Measurements from ENCODE around the gene MAP3K19.
"Not testable (repeated sequence)": the region's sequence is repeated elsewhere in the genome, so short reads cannot be mapped to it uniquely, and the experiment has no call there.

The MAP3K19 gene

DNA sequence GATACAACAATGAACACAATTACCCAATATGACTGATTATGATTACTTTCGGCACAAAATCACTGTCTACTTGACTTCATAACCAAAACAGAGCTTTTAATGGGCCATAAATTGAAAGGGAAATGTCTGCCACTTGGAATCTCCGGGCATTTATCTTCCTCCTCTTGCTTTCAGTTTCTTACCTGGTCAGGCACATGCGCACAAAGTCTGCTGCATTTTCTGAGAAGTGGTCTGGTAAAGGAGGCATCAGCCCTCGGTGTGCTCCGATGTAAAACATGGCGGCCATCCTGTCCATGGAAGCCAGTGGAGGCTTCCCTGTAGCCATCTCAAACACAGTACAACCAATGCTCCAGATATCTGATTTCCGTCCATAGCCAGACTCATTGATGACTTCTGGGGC is 66.6 kb downstream of the MAP3K19 start:
- in situ Hi-C loops (cut with MboI; ENCODE audit: low sequenced_read_pairs, unreplicated experiment), result loop anchor here (25.0 kb wide), 1 partner anchor 1407 kb away; no protein-coding TSS in a partner anchor
- DNase-seq (ENCODE audit: low spot score), result no peak
- TF ChIP-seq, protein P1, sequence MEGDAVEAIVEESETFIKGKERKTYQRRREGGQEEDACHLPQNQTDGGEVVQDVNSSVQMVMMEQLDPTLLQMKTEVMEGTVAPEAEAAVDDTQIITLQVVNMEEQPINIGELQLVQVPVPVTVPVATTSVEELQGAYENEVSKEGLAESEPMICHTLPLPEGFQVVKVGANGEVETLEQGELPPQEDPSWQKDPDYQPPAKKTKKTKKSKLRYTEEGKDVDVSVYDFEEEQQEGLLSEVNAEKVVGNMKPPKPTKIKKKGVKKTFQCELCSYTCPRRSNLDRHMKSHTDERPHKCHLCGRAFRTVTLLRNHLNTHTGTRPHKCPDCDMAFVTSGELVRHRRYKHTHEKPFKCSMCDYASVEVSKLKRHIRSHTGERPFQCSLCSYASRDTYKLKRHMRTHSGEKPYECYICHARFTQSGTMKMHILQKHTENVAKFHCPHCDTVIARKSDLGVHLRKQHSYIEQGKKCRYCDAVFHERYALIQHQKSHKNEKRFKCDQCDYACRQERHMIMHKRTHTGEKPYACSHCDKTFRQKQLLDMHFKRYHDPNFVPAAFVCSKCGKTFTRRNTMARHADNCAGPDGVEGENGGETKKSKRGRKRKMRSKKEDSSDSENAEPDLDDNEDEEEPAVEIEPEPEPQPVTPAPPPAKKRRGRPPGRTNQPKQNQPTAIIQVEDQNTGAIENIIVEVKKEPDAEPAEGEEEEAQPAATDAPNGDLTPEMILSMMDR (IDR thresholded peaks at IDR 0.05; ENCODE audit: borderline replicate concordance, control extremely low read depth, extremely low read depth, insufficient read depth, missing control alignments), result no peak

DNA sequence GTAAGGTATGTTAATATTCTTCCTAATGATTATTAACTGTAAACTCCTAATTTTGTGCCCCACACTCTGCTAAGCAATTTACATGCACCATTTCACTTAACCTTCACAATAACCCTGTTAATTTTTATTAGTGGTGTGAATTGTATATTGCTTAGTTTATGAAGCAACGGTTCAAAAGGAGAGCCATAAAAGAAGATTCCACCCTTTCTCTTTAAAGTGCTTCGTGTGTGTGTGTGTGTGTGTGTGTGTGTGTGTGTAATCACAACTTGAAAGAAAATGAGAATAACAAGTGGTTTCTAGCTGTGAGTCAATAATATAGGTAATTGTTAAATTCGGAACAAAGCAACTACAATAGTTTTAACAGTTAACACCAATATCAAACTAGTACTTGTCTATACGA is 68.0 kb downstream of the MAP3K19 start:
- TF ChIP-seq, protein P1 (IDR thresholded peaks at IDR 0.05; ENCODE audit: borderline replicate concordance, control extremely low read depth, extremely low read depth, insufficient read depth, missing control alignments), result no peak
- in situ Hi-C loops (cut with MboI; ENCODE audit: low sequenced_read_pairs, unreplicated experiment), result loop anchor here (25.0 kb wide), 1 partner anchor 1408 kb away; no protein-coding TSS in a partner anchor
- no peak for DNase-seq (ENCODE audit: low spot score)

DNA sequence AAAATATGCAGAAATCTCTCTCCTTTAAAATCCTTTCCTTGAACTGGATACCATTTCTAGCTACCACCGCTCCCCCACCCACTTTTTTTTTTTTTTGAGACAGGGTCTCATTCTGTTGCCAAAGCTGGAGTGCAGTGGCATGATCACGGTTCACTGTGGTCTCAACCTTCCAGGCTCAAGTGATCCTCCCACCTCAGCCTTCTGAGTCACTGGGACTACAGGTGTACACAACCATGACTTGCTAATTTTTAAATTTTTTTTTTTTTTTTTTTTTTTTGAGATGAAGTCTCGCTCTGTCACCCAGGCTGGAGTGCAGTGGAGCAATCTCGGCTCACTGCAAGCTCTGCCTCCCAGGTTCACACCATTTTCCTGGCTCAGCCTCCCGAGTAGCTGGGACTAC is 70.1 kb downstream of the MAP3K19 start:
- not testable (repeated sequence) for DNase-seq (ENCODE audit: low spot score)
- in situ Hi-C loops (cut with MboI; ENCODE audit: low sequenced_read_pairs, unreplicated experiment), result loop anchor here (25.0 kb wide), 1 partner anchor 1410 kb away; no protein-coding TSS in a partner anchor

DNA sequence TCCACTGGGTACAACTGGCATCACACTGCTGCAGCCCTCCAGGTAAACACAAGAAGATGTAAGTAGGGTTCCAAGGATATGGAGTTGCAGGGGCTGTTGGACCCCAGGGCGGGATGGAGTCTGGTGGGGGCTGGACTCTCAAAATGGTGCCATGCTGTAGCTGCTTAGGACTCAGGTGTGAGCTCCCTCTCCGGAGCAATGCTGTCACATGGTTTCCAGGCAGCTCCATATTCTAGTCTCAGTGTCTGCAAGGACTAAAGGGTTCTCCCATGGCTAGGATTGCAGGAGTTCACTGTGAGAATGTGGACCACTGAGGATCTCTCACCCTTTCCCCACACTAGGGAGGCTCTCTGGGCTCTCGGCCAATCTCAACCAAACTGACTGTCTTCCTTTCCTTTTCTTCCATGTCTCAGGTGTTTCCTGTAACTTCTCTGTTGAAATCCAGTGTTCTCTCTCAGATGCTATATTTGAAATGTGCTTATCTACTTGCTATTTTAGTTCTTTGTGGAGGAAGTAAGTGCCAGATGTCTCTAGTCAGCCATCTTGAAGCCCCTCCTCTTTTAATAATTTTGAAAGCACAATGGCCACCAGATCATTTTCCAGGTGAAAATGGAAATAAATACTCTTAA is 71.1 kb downstream of the MAP3K19 start:
- in situ Hi-C loops (cut with MboI; ENCODE audit: low sequenced_read_pairs, unreplicated experiment), result loop anchor here (25.0 kb wide), 1 partner anchor 1411 kb away; no protein-coding TSS in a partner anchor
- DNase-seq (ENCODE audit: low spot score), result no peak
- TF ChIP-seq, protein P1 (IDR thresholded peaks at IDR 0.05; ENCODE audit: borderline replicate concordance, control extremely low read depth, extremely low read depth, insufficient read depth, missing control alignments), result no peak

DNA sequence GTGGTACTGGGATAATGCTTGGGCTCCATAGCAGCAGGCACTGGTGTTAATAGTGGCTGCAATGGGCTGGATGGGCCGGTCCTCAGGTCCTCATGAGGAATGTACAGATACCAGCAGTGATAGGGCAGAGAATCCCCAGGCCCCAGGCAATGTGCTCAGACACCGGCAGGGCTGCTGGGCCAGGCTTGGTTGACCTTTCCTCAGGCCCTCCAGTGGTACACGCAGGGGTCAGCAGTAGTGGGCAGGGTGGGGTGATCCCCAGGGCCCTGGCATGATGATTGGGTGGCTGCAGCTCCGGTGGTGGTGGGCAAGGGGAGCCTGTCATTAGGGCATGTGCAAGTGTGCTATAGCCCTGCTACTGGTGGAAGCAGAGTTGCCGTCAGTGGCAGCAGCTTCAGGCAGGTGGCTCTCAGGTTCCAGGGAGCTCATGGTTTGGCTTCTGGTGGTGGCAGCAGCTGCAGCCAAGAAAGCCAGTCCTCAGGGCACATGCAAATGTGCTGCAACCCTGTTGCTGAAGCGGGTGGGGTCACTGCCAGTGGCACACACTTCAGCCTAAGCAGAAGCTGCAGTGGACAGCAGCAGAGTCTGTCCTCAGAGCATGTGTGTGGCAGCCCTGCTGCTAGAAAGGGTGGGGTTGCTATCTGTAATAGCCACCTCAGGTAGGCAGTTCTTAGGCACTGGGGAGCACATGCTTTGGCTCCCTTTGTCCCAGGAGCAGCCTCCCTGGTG is 71.8 kb downstream of the MAP3K19 start:
- TF ChIP-seq, protein P1 (IDR thresholded peaks at IDR 0.05; ENCODE audit: borderline replicate concordance, control extremely low read depth, extremely low read depth, insufficient read depth, missing control alignments), result no peak
- in situ Hi-C loops (cut with MboI; ENCODE audit: low sequenced_read_pairs, unreplicated experiment), result loop anchor here (25.0 kb wide), 1 partner anchor 1412 kb away; no protein-coding TSS in a partner anchor
- no peak for DNase-seq (ENCODE audit: low spot score)

DNA sequence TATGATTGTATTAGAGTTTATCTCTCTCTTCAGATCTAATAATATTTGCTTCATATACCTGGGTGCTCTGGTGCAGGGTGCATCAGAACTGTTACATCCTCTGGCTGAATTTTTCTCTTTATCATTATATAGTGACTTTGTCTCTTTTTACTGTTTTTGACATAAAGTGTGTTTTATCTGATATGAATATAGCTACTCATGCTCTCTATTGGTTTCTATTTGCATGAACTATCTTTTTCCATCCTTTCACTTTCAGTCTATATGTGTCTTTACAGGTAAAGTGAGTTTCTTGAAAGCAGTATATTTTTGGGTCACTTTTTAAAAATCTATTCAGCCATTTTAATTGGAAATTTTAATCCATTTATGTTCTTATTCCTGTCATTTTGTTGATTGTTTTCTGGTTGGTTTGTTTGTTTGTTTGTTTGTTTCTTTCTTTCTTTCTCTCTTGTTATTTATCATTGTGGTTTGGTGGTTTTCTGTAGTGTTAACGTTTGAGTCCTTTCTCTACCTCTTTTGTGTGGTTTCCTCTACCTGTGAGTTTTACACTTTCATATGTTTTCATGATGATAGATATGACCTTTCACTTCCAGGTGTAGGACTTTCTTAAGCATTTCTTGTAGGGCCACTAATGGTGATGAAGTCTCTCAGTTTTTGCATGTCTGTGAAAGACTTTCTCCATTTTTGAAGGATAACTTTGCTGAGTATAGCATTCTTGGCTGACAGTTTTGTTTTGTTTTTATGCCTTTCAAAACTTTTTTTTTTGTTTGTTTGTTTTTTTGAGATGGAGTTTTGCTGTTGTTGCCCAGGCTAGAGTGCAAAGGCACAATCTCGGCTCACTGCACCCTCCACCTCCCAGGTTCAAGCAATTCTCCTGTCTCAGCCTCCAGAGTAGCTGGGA is 73.8 kb downstream of the MAP3K19 start:
- TF ChIP-seq, protein P1 (IDR thresholded peaks at IDR 0.05; ENCODE audit: borderline replicate concordance, control extremely low read depth, extremely low read depth, insufficient read depth, missing control alignments), result no peak
- in situ Hi-C loops (cut with MboI; ENCODE audit: low sequenced_read_pairs, unreplicated experiment), result no loop called here
- DNase-seq (ENCODE audit: low spot score), result peak; percentile 28

DNA sequence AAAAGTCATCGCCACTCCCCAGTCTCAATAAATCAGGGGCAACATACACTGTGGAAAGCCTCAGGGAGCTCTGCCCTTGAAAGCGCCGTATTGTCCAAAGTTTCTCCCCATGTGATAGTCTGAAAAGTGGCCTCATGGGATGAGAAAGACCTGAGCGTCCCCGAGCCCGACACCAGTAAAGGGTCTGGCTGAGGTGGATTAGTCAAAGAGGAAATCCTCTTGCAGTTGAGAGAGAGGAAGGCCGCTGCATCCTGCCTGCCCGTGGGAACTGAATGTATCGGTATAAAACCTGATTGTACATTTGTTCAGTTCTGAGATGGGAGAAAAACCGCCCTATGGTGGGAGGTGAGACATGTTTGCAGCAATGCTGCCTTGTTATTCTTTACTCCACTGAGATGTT is 80.1 kb downstream of the MAP3K19 start:
- DNase-seq (ENCODE audit: low spot score); in situ Hi-C loops (cut with MboI; ENCODE audit: low sequenced_read_pairs, unreplicated experiment): not testable (repeated sequence)
